GM21515 (cell line): ENCODE results near the gene ANKRD6.
"Not testable (repeated sequence)": the region's sequence is repeated elsewhere in the genome, so short reads cannot be mapped to it uniquely, and the experiment has no call there.

Experiments
- ATAC-seq: cut with Tn5 transposase; IDR thresholded peaks from one replicate; pipeline ENCODE4 v1.9.1; 2021; ENCODE audit not compliant: unreplicated experiment

Gene ANKRD6

DNA sequence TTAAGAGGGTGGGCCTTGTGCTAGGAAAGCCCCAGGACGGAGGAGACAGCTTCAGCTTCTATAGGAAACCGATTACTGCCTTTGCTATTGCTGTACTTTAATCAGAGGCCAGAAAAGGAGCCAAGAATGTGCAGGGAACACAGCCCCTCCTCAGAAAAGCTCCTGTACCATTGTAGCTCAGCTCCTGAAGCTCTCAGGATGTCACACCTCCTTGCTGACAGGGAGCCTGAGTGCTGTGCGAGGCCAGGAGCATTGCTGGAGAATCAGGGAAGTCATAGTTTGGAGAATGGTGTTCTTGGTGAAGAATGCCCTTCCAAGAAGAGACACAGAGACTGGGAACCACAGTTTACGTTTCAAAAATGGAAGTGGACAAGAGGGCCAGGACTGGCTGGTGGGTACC is 158.8 kb downstream of the ANKRD6 start:
- ATAC-seq, result no peak

DNA sequence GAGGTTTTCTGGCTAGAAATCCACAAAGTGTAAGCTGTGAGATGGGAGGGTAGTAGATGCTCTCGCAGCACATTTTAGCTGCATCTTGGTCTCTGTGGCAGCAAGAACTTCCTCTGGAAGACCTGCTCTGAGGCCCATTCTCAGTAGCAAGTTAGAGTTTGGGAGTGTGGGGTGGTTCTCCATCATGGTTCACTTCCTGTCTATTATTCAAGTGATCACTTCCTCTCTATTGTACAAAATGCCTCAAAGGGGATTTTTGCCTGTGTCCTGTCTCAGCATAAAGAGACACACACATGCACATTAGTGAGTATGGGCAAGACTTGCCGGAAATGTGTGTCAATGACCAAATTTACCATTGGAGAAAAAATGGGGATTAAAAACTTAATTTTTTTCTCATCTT is 163.1 kb downstream of the ANKRD6 start:
- peak; percentile 83 for ATAC-seq

DNA sequence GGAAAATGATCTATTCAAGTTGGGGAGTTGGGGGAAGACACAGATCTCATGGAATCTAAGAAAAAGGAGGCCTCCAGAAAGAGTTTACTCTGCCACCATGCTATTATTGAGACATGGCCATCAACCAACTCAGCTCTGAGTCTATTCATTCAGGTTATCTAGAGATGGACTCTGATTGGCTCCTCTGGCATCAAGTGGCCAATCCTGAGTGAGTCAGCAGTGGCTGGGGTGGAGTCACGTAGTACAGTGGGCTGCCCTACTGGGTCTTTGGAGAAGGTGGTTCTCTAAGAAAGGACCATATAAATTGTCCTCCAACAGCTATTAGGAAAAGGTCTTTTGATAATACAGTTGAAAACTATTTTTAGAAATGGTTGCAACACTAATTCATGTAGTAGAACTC is 163.5 kb downstream of the ANKRD6 start:
- no peak for ATAC-seq

DNA sequence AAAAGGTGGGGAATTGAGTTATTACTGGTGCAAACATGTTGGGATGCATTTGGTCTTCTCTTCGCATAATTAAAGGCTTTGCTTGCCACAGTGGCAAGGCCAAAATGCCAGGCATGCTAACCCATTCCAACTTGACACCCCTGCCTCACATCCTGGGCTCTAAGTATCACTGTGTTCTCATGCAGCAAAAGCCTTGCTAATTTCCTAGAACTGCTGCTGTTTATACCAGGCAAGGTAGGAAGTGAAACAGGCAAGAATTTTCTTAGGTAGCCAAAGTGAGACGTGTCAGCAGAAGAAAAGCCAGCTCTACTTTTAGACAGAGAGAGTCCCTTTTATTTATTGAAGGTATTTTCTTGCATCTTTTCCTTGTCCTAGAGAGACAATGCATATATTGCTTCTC is 164.4 kb downstream of the ANKRD6 start:
- no peak for ATAC-seq

GRCh38 chr6:89597988-89598387 is 165.0 kb downstream of the ANKRD6 start:
- no peak for ATAC-seq

- ATAC-seq, result no peak
These were observed 166.8 kb downstream of the ANKRD6 start for GRCh38 chr6:89599727-89600126.

- no peak for ATAC-seq
These were observed 169.2 kb downstream of the ANKRD6 start for GRCh38 chr6:89602166-89602565.

- ATAC-seq, result no peak
These were observed 171.7 kb downstream of the ANKRD6 start for GRCh38 chr6:89604653-89605052.

GRCh38 chr6:89605861-89606260 is 172.9 kb downstream of the ANKRD6 start:
- ATAC-seq, result no peak

- ATAC-seq, result peak; percentile 72
These were observed 177.2 kb downstream of the ANKRD6 start for GRCh38 chr6:89610149-89610642.

DNA sequence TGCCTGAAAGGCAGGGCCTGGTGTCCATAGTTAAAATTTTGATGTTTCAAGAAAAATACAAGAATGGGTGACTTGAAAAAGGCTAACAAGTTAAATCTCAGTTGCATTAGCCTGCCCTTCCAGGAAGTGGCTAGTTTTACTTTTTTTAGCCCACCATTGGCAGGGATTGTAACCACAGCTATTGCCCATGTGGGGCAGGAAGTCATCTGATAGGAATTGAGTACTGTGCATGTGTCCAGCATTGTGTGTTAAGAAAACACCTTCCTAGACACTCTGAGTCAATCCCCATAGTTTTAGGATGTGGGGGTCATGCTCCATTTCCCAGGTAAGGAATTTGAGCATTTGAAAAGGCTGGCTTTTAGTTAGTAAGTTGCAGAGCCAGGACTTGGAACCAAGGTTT is 178.7 kb downstream of the ANKRD6 start:
- no peak for ATAC-seq

GRCh38 chr6:89612121-89612520 is 179.2 kb downstream of the ANKRD6 start:
- no peak for ATAC-seq

GRCh38 chr6:89613790-89614189 is 180.8 kb downstream of the ANKRD6 start:
- ATAC-seq, result no peak

DNA sequence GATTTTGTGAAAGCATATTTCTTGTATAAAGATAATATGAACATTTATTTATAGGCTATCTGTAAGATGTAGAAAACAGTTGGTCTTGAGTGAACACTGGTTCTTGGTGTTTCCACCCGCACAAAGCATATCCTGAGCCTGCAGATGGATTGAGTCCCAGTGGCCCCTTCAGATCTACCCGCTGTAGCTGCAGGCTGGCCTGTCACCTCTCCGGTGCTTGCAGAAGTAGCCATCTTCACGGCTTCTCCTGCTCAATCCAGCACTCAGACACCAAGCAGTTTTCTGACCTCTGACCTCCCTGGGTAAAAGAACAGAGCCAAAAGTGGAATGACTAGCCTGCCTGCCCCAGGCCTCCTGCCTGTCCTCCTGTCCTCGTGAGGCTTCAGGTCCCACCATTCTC is 182.9 kb downstream of the ANKRD6 start:
- ATAC-seq, result no peak

GRCh38 chr6:89616531-89616930 is 183.6 kb downstream of the ANKRD6 start:
- ATAC-seq, result no peak

DNA sequence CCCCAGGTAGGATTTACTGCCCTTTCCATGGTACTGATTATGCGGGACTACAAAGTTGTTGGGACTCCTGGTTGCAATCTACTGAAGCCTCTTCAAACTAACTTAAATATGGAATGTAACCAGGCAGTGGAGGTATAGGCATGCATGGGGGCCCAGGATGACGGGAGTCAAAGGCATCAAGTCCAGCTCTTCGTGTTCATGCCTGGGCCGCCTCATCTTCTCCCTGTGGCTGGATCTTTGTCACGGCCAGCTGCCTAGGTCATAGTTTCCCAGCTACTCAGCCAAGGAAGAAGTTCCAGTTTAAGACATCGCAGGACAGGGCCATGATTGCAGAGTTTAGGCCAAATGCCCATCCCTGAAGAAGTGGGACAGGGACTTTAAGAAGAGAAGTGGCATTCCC is 185.1 kb downstream of the ANKRD6 start:
- ATAC-seq, result no peak

GRCh38 chr6:89619567-89619966 is 186.6 kb downstream of the ANKRD6 start:
- ATAC-seq, result no peak

GRCh38 chr6:89623749-89624148 is 190.8 kb downstream of the ANKRD6 start:
- no peak for ATAC-seq

- ATAC-seq, result no peak
These were observed 197.5 kb downstream of the ANKRD6 start for GRCh38 chr6:89630488-89630887.

- ATAC-seq, result not testable (repeated sequence)
These were observed 203.5 kb downstream of the ANKRD6 start for GRCh38 chr6:89636412-89636811.

GRCh38 chr6:89637960-89638319 is 205.0 kb downstream of the ANKRD6 start:
- ATAC-seq, result no peak

GRCh38 chr6:89638320-89639195 is 205.6 kb downstream of the ANKRD6 start, which contains the start of gene LYRM2:
TSS of gene LYRM2 (minus strand) at chr6:89638747. CDS start at chr6:89638716, 31 bp downstream.
- peak; percentile 99 for ATAC-seq

- ATAC-seq, result no peak
These were observed 207.9 kb downstream of the ANKRD6 start for GRCh38 chr6:89640804-89641203.
